GM23338 (cell line): Measurements from ENCODE around the gene LDLR. TPM values are rescaled to one million over a fixed set of nuclear protein-coding genes. Genes with fewer than 3 reads are reported as not detected.

Experiments
- ATAC-seq: fragments of 200-7000 bp; cut with Tn5 transposase; 3 replicates; pipeline ENCODE4 v1.9.1; 2020
- DNase-seq: peaks from one replicate; pipeline ENCODE4 v3.0.0-alpha.2; 2015; ENCODE audit warnings: low spot score
- H2AFZ ChIP-seq: fragments of 200-600 bp; sonication (generic); 2 replicates; pipeline ENCODE4 v1.8.0; 2016; ENCODE audit warnings: antibody characterized with exemption, mild to moderate bottlenecking, moderate library complexity
- H3F3A ChIP-seq: fragments of 200-600 bp; sonication (generic); replicated peaks from 2 replicates; pipeline ENCODE4 v1.8.0; 2017; ENCODE audit warnings: antibody characterized with exemption, mixed run types, low read depth
- H3K27ac ChIP-seq: fragments of 200-600 bp; sonication (generic); 2 replicates; pipeline ENCODE4 v1.6.1; 2016; ENCODE audit warnings: low read depth
- H3K27me3 ChIP-seq: fragments of 200-600 bp; sonication (generic); 2 replicates; pipeline ENCODE4 v1.8.0; 2016; ENCODE audit warnings: mild to moderate bottlenecking, mixed run types, moderate library complexity; ENCODE audit not compliant: insufficient read depth
- H3K36me3 ChIP-seq: fragments of 200-600 bp; sonication (generic); 2 replicates; pipeline ENCODE4 v1.8.0; 2016; ENCODE audit warnings: mild to moderate bottlenecking; ENCODE audit not compliant: insufficient read depth
- H3K4me1 ChIP-seq: fragments of 200-600 bp; sonication (generic); 2 replicates; pipeline ENCODE4 v1.8.0; 2016; ENCODE audit warnings: mild to moderate bottlenecking, moderate library complexity; ENCODE audit not compliant: insufficient read depth
- H3K4me2 ChIP-seq: fragments of 200-600 bp; sonication (generic); 2 replicates; pipeline ENCODE4 v1.7.1; 2017; ENCODE audit warnings: mixed run types
- H3K4me3 ChIP-seq: fragments of 200-600 bp; sonication (generic); 2 replicates; pipeline ENCODE4 v1.6.1; 2016; ENCODE audit warnings: mixed run types
- H3K79me2 ChIP-seq: fragments of 200-600 bp; sonication (generic); replicated peaks from 2 replicates; pipeline ENCODE4 v1.8.0; 2017; ENCODE audit warnings: mild to moderate bottlenecking; ENCODE audit not compliant: insufficient read depth
- H3K9me2 ChIP-seq: fragments of 200-600 bp; sonication (generic); 2 replicates; pipeline ENCODE4 v1.8.0; 2017; ENCODE audit not compliant: insufficient read depth
- H4K20me1 ChIP-seq: fragments of 200-600 bp; sonication (generic); replicated peaks from 2 replicates; pipeline ENCODE4 v1.8.0; 2017; ENCODE audit warnings: mild to moderate bottlenecking; ENCODE audit not compliant: insufficient read depth
- H3K27ac Mint-ChIP-seq: 2 replicates; pipeline ENCODE4 v1.8.0; 2020; ENCODE audit warnings: inconsistent platforms, mild to moderate bottlenecking, moderate library complexity, mixed read lengths
- H3K27me3 Mint-ChIP-seq: 3 replicates; pipeline ENCODE4 v1.8.0; 2022; ENCODE audit warnings: low read depth, mild to moderate bottlenecking, moderate library complexity, mixed read lengths, inconsistent platforms; ENCODE audit not compliant: insufficient read depth, poor library complexity
- H3K36me3 Mint-ChIP-seq: 3 replicates; pipeline ENCODE4 v1.8.0; 2021; ENCODE audit warnings: low read depth, mild to moderate bottlenecking, inconsistent platforms, moderate library complexity, mixed read lengths
- H3K4me1 Mint-ChIP-seq: 3 replicates; pipeline ENCODE4 v1.8.0; 2020; ENCODE audit warnings: mild to moderate bottlenecking, inconsistent platforms, mixed read lengths
- H3K4me3 Mint-ChIP-seq: 3 replicates; pipeline ENCODE4 v1.8.0; 2021; ENCODE audit warnings: moderate library complexity, mild to moderate bottlenecking, inconsistent platforms, mixed read lengths
- H3K9me3 Mint-ChIP-seq: 3 replicates; pipeline ENCODE4 v1.8.0; 2020; ENCODE audit warnings: moderate library complexity, mild to moderate bottlenecking, inconsistent platforms, mixed read lengths
- CREB1 ChIP-seq: fragments of 250-450 bp; sonication (Bioruptor Pico); IDR thresholded peaks from 2 replicates; pipeline ENCODE4 v1.5.0; 2020; ENCODE audit warnings: low read depth, mild to moderate bottlenecking, moderate library complexity
- ETS1 ChIP-seq: IDR thresholded peaks from 2 replicates; pipeline ENCODE4 v1.6.1; 2016; ENCODE audit warnings: antibody characterized with exemption
- EZH2phosphoT487 ChIP-seq: fragments of 200-600 bp; sonication (generic); IDR thresholded peaks from one replicate; pipeline ENCODE4 v1.8.1; 2018; ENCODE audit warnings: antibody characterized with exemption; ENCODE audit not compliant: unreplicated experiment
- JUNB ChIP-seq: IDR thresholded peaks from one replicate; pipeline ENCODE4 v1.6.1; 2016; ENCODE audit warnings: antibody characterized with exemption; ENCODE audit not compliant: unreplicated experiment
- ZNF114 ChIP-seq: fragments of 250-450 bp; sonication (Bioruptor Pico); IDR thresholded peaks from 2 replicates; pipeline ENCODE4 v1.5.0; 2020; ENCODE audit warnings: mild to moderate bottlenecking, moderate library complexity
- ZNF462 ChIP-seq: fragments of 250-450 bp; sonication (Bioruptor Pico); IDR thresholded peaks from 2 replicates; pipeline ENCODE4 v1.5.0; 2020; ENCODE audit warnings: mild to moderate bottlenecking, moderate library complexity
- polyA plus RNA-seq: library from polyadenylated mRNA; unstranded; fragments of >200 nt; fragmentation: Nextera tagmentation; extraction: Ambion mirVana; gene quantifications from 2 replicates; pipeline ENCODE4 v1.2.1, GENCODE V29; 2016
- total RNA-seq: library from RNA; depleted of rRNA; stranded (reverse); fragments of >200 nt; shearing (Covaris generic); gene quantifications from 2 replicates; pipeline ENCODE4 v1.2.3, GENCODE V29; 2014

Gene LDLR
- total and polyA plus RNA-seq, 2 experiments from 2014 or later, result 57.6 to 180 TPM

DNA sequence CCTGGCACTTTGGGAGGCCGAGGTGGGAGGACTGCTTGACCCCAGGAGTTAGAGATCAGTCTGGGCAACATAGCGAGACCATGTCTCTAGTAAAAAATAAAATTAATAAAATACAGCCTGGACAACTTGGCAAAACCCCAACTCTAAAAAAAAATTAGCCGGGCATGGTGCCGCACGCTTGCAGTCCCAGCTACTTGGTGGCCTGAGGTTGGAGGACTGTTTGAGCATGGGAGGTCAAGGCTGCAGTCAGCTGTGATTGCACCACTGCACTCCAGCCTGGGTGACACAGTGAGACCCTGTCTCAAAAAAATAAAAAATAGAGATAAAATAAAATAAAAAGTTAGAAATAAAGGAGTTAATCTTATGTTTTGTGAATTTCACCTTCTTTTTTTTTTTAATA, 81.9 kb downstream of the LDLR start (continued):
- TF ChIP-seq ZNF462 (CRISPR knock-in tag) (no peak), EZH2phosphoT487 (no peak), CREB1 (CRISPR knock-in tag) (no peak), ZNF114 (CRISPR knock-in tag) (no peak), ETS1 (no peak)

GRCh38 chr19:11172576-11172975, 83.3 kb downstream of the LDLR start:
- Histone ChIP-seq H3K4me3 (no peak overlapping the region), H3K4me2 (no peak overlapping the region), H3K79me2 (no peaks in the 10 kb centered on the region), H4K20me1 (no peaks in the 10 kb centered on the region; the same call in none of the 2 replicates), H3K27me3 (no peaks in the 10 kb centered on the region), H3K4me1 (no peaks in the 10 kb centered on the region), H3F3A (no peaks in the 10 kb centered on the region), H3K9me2 (no peaks in the 10 kb centered on the region), H3K27ac (no peak overlapping the region), H3K36me3 (peaks cover 13% of the 10 kb centered on the region; the same call in 1 of the 2 replicates), H2AFZ (no peak overlapping the region)
- no peaks in the 10 kb centered on the region for H3K27me3 Mint-ChIP-seq
- H3K27ac Mint-ChIP-seq, result no peak overlapping the region
- no peak overlapping the region for H3K4me3 Mint-ChIP-seq
- H3K9me3 Mint-ChIP-seq, result no peaks in the 10 kb centered on the region
- H3K36me3 Mint-ChIP-seq, result peaks cover 51% of the 10 kb centered on the region
- no peaks in the 10 kb centered on the region for H3K4me1 Mint-ChIP-seq
- no peak for DNase-seq
- ATAC-seq, result no peak
- TF ChIP-seq EZH2phosphoT487, result no peak
- no peak for TF ChIP-seq ZNF462 (CRISPR knock-in tag)
- no peak for TF ChIP-seq JUNB
- TF ChIP-seq CREB1 (CRISPR knock-in tag), result no peak
- TF ChIP-seq ZNF114 (CRISPR knock-in tag), result no peak
